Measurements from ENCODE around the gene ST8SIA1. TPM values are rescaled to one million over a fixed set of nuclear protein-coding genes. Genes with fewer than 3 reads are reported as not detected.

ST8SIA1 gene
- total RNA-seq, 2 experiments from 2014 or later, result not detected

DNA sequence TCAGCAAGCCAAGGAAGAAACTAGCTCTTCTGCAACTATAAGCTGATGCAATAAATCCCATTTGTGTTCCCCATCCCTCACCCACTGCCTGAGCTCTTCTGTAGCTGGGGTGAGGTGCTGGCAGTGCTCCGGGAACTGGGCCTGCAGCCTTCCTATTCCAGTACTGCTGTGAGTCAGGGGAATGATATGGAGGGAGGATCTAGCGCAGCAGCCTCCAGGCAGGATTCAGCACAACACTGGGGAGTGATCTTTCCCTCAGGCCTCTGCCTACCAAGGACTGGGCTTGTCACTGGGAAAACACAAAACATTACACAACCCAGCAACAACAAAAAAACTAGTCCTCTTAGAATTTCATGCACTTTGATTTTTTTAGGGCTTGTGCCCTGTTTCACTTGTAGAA lies 58.7 kb downstream of the ST8SIA1 start:
- Histone ChIP-seq H3K4me2 (ENCODE audit: low read length) (no peak overlapping the region), H2AFZ (ENCODE audit: low read length) (no peak overlapping the region), H3K4me3 (ENCODE audit: low read depth, low read length, poor library complexity, severe bottlenecking) (no peak overlapping the region), H3K9me3 (ENCODE audit: low read length) (no peaks in the 10 kb centered on the region), H3K9me2 (ENCODE audit: insufficient read depth, low read length) (no peaks in the 10 kb centered on the region), H3K4me1 (ENCODE audit: insufficient read depth, low read length, poor library complexity, severe bottlenecking) (no peaks in the 10 kb centered on the region), H3K27ac (ENCODE audit: low read depth, low read length, poor library complexity, severe bottlenecking) (no peak overlapping the region), H3K36me3 (ENCODE audit: insufficient read depth, low read length) (no peaks in the 10 kb centered on the region), H4K20me1 (ENCODE audit: insufficient read depth, low read length) (no peaks in the 10 kb centered on the region), H3K79me2 (ENCODE audit: insufficient read depth, low read depth, low read length) (no peaks in the 10 kb centered on the region)
- intact Hi-C loops (cut with micrococcal nuclease; ENCODE audit: unreplicated experiment), result no loop called here
- ChIA-PET POLR2A (no interaction called here), CTCF (ENCODE audit: unreplicated experiment) (no interaction called here)
- no peak for DNase-seq (ENCODE audit: low spot score)
- no peak for TF ChIP-seq EZH2phosphoT487 (IDR thresholded peaks at IDR 0.05; ENCODE audit: borderline replicate concordance, low read depth, low read length)
- TF ChIP-seq, protein P1, sequence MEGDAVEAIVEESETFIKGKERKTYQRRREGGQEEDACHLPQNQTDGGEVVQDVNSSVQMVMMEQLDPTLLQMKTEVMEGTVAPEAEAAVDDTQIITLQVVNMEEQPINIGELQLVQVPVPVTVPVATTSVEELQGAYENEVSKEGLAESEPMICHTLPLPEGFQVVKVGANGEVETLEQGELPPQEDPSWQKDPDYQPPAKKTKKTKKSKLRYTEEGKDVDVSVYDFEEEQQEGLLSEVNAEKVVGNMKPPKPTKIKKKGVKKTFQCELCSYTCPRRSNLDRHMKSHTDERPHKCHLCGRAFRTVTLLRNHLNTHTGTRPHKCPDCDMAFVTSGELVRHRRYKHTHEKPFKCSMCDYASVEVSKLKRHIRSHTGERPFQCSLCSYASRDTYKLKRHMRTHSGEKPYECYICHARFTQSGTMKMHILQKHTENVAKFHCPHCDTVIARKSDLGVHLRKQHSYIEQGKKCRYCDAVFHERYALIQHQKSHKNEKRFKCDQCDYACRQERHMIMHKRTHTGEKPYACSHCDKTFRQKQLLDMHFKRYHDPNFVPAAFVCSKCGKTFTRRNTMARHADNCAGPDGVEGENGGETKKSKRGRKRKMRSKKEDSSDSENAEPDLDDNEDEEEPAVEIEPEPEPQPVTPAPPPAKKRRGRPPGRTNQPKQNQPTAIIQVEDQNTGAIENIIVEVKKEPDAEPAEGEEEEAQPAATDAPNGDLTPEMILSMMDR (conservative IDR thresholded peaks at IDR 0.05; ENCODE audit: low read length), result no peak
- no TSS peak for BruUV-seq (replicated peaks)

DNA sequence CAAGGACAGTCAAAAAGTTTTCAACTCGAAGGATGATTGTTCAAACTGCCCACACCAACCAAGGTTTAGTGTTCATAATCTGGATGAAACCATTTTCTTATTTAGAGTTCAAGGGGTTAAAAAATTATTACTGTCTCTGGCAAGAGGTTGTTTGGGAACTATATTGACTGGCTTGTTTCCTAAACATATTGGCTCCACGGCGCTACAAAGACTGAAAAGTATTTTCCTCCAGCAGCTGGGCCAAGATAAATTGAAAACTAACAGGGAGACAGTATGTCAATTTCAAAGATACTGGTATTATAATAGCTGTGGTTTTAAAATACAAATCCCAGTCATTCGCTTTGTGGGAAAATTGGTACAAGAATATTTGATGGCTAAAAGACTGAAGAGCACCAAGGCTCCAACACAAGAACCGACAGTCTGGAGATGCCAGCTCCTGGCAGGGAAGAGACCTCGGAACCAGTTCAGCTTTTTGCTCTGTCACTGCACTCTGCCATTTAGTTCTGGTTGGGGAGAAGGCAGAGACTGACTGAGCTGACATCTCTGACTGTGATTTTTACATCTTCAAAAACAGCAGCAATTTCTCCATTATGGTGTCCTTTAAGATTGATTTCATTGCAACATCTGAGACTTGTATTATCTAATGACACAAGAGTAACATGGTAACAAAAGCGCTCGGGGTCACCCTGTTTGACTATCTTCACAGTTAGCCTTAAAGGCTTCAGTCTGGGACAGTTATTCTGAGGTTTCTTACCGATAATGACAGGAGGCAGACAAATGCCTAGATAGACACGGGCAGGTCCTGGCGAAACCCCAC lies 62.0 kb downstream of the ST8SIA1 start:
- intact Hi-C loops (cut with micrococcal nuclease; ENCODE audit: unreplicated experiment), result no loop called here
- Histone ChIP-seq H3K4me2 (ENCODE audit: low read length) (no peak overlapping the region), H3K4me1 (ENCODE audit: insufficient read depth, low read length, poor library complexity, severe bottlenecking) (no peaks in the 10 kb centered on the region), H2AFZ (ENCODE audit: low read length) (no peak overlapping the region), H4K20me1 (ENCODE audit: insufficient read depth, low read length) (no peaks in the 10 kb centered on the region), H3K36me3 (ENCODE audit: insufficient read depth, low read length) (no peaks in the 10 kb centered on the region), H3K9me3 (ENCODE audit: low read length) (no peaks in the 10 kb centered on the region), H3K79me2 (ENCODE audit: insufficient read depth, low read depth, low read length) (no peaks in the 10 kb centered on the region), H3K4me3 (ENCODE audit: low read depth, low read length, poor library complexity, severe bottlenecking) (no peak overlapping the region), H3K27ac (ENCODE audit: low read depth, low read length, poor library complexity, severe bottlenecking) (no peak overlapping the region), H3K9me2 (ENCODE audit: insufficient read depth, low read length) (no peaks in the 10 kb centered on the region)
- no TSS peak for BruUV-seq (replicated peaks)
- DNase-seq (ENCODE audit: low spot score), result no peak
- POLR2A ChIA-PET, result interaction anchor here (0.8 to 1.3 kb wide), 2 partner anchors 17 to 31 kb away, joined by 3 read pairs; no protein-coding TSS in a partner anchor
- TF ChIP-seq EZH2phosphoT487 (IDR thresholded peaks at IDR 0.05; ENCODE audit: borderline replicate concordance, low read depth, low read length), result no peak
- TF ChIP-seq, protein P1 (conservative IDR thresholded peaks at IDR 0.05; ENCODE audit: low read length), result no peak
- CTCF ChIA-PET (ENCODE audit: unreplicated experiment), result no interaction called here

DNA sequence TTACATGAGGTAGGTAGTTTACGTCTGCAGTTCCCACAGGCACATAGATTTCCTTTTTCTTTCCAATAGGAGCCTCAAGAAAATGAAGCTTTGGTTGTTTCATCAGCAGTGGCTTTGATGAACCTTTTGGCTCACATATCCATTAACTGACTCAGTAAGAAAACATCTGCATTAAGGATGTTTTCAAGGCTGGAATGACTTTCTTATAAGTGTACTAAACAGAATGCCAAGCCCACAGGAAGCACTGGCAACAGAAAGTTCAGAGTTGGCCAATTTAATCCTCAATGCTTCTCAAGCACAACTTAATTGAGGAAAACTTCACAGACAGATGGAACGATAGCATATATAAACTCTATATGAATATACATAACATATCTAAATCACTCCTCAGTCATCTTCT lies 63.5 kb downstream of the ST8SIA1 start:
- intact Hi-C loops (cut with micrococcal nuclease; ENCODE audit: unreplicated experiment), result no loop called here
- BruUV-seq (replicated peaks), result no TSS peak
- CTCF ChIA-PET (ENCODE audit: unreplicated experiment), result no interaction called here

More for the DNA sequence above, 63.5 kb downstream of the ST8SIA1 start:
- H3K79me2 ChIP-seq (ENCODE audit: insufficient read depth, low read depth, low read length), result no peaks in the 10 kb centered on the region
- H3K36me3 ChIP-seq (ENCODE audit: insufficient read depth, low read length), result no peaks in the 10 kb centered on the region
- H4K20me1 ChIP-seq (ENCODE audit: insufficient read depth, low read length), result no peaks in the 10 kb centered on the region
- H2AFZ ChIP-seq (ENCODE audit: low read length), result no peak overlapping the region
- H3K4me2 ChIP-seq (ENCODE audit: low read length), result no peak overlapping the region
- H3K4me3 ChIP-seq (ENCODE audit: low read depth, low read length, poor library complexity, severe bottlenecking), result no peak overlapping the region
- H3K9me2 ChIP-seq (ENCODE audit: insufficient read depth, low read length), result no peaks in the 10 kb centered on the region
- TF ChIP-seq, protein P1 (conservative IDR thresholded peaks at IDR 0.05; ENCODE audit: low read length), result no peak
- TF ChIP-seq EZH2phosphoT487 (IDR thresholded peaks at IDR 0.05; ENCODE audit: borderline replicate concordance, low read depth, low read length), result no peak
- DNase-seq (ENCODE audit: low spot score), result no peak
- no peaks in the 10 kb centered on the region for H3K9me3 ChIP-seq (ENCODE audit: low read length)
- POLR2A ChIA-PET, result interaction anchor here (0.7 kb wide), 1 partner anchor 722 kb away, joined by 3 read pairs; no protein-coding TSS in a partner anchor
- H3K27ac ChIP-seq (ENCODE audit: low read depth, low read length, poor library complexity, severe bottlenecking), result no peak overlapping the region
- H3K4me1 ChIP-seq (ENCODE audit: insufficient read depth, low read length, poor library complexity, severe bottlenecking), result no peaks in the 10 kb centered on the region
